ENCODE measurements around the gene ABLIM1. TPM values are rescaled to one million over a fixed set of nuclear protein-coding genes. Genes with fewer than 3 reads are reported as not detected.

The ABLIM1 gene
- total RNA-seq, 1 experiment from 2014 or later = 34.0 TPM

DNA sequence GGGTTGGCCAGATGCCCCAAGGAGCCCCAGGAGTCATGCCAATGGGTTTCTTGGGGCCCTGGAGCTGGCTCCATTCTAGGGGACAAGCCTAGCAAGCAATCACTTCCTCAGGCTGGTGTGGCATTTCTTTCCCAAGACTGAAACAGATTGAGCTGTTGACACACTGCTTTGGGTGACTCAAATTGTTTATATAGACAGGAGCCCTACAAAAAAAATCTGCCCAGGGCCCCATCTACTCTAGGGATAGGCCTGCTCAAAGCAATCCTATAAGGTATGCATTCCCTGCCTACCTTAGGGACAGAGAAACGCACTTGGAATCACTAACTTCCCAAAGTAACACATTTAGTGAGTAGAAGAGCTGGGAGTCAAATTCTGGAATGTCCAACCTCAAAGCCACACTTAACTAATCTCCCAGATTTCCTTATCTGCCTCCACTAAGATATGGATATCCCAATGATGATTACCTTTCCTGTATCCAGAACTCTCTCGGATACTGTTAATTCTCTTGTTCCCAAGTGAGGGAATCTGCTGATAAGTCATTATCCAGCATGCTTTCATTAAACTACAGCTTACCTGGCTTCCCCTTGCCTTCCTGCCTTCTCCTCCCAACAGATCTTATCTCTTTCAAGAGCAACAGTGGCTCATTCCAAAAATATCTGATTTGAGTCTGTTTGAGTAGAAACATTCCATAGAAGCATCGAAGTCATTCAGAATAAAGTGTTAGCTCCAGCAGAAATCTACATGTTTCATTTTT, 3.1 kb downstream of the ABLIM1 start:
- Histone ChIP-seq H3K36me3 (ENCODE audit: insufficient read depth, low read length, poor library complexity, severe bottlenecking) (no peaks in the 10 kb centered on the region), H3K27me3 (replicated peaks; ENCODE audit: insufficient read depth, low read depth, low read length, poor library complexity) (no peaks in the 10 kb centered on the region), H3K4me1 (ENCODE audit: insufficient read depth, low read length, poor library complexity, severe bottlenecking) (no peaks in the 10 kb centered on the region), H3K4me3 (ENCODE audit: low read depth, low read length, poor library complexity, severe bottlenecking) (no peak overlapping the region), H3K27ac (ENCODE audit: low read depth, low read length, poor library complexity, severe bottlenecking) (no peak overlapping the region), H3K9me3 (ENCODE audit: low read depth, low read length, poor library complexity, severe bottlenecking) (no peaks in the 10 kb centered on the region)
- TF ChIP-seq EZH2 (IDR thresholded peaks at IDR 0.05; ENCODE audit: borderline replicate concordance, low read depth, low read length, poor library complexity, severe bottlenecking) = no peak
- TF ChIP-seq, protein P1, sequence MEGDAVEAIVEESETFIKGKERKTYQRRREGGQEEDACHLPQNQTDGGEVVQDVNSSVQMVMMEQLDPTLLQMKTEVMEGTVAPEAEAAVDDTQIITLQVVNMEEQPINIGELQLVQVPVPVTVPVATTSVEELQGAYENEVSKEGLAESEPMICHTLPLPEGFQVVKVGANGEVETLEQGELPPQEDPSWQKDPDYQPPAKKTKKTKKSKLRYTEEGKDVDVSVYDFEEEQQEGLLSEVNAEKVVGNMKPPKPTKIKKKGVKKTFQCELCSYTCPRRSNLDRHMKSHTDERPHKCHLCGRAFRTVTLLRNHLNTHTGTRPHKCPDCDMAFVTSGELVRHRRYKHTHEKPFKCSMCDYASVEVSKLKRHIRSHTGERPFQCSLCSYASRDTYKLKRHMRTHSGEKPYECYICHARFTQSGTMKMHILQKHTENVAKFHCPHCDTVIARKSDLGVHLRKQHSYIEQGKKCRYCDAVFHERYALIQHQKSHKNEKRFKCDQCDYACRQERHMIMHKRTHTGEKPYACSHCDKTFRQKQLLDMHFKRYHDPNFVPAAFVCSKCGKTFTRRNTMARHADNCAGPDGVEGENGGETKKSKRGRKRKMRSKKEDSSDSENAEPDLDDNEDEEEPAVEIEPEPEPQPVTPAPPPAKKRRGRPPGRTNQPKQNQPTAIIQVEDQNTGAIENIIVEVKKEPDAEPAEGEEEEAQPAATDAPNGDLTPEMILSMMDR (conservative IDR thresholded peaks at IDR 0.05; ENCODE audit: low read depth, low read length) = no peak
- no TSS peak for BruUV-seq (replicated peaks)
- no peak for DNase-seq (ENCODE audit: low spot score)
- POLR2A ChIA-PET (ENCODE audit: low non-redundant PET) = no interaction called here
- intact Hi-C loops (cut with micrococcal nuclease; ENCODE audit: unreplicated experiment) = no loop called here
- CTCF ChIA-PET = no interaction called here

DNA sequence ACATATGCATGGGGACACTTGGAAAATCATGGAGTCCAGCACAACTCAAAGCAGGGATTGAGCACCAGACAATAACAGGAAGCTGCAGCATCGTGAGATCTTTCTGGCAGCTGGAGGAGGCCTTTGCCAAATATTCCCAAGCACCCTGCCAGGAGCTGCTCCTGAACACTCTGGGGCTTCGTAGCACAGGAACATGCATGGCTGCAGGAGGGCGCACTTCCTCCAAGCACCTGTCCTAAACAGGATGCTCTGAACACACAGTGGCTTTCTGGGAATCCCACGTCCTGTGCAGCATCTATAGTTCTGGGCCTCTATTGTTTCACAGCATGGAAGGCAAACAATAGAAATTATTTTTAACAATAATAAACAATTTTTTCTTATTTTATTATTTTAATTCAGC, 4.1 kb downstream of the ABLIM1 start:
- H3K36me3 ChIP-seq (ENCODE audit: insufficient read depth, low read length, poor library complexity, severe bottlenecking) = no peaks in the 10 kb centered on the region
- ChIA-PET CTCF (no interaction called here), POLR2A (ENCODE audit: low non-redundant PET) (no interaction called here)
- H3K27me3 ChIP-seq (replicated peaks; ENCODE audit: insufficient read depth, low read depth, low read length, poor library complexity) = no peaks in the 10 kb centered on the region
- TF ChIP-seq, protein P1 (conservative IDR thresholded peaks at IDR 0.05; ENCODE audit: low read depth, low read length) = no peak
- TF ChIP-seq EZH2 (IDR thresholded peaks at IDR 0.05; ENCODE audit: borderline replicate concordance, low read depth, low read length, poor library complexity, severe bottlenecking) = no peak
- no peak overlapping the region for H3K4me3 ChIP-seq (ENCODE audit: low read depth, low read length, poor library complexity, severe bottlenecking)
- BruUV-seq (replicated peaks) = no TSS peak
- H3K9me3 ChIP-seq (ENCODE audit: low read depth, low read length, poor library complexity, severe bottlenecking) = no peaks in the 10 kb centered on the region
- no peak overlapping the region for H3K27ac ChIP-seq (ENCODE audit: low read depth, low read length, poor library complexity, severe bottlenecking)
- DNase-seq (ENCODE audit: low spot score) = no peak
- intact Hi-C loops (cut with micrococcal nuclease; ENCODE audit: unreplicated experiment) = no loop called here
- H3K4me1 ChIP-seq (ENCODE audit: insufficient read depth, low read length, poor library complexity, severe bottlenecking) = no peaks in the 10 kb centered on the region

DNA sequence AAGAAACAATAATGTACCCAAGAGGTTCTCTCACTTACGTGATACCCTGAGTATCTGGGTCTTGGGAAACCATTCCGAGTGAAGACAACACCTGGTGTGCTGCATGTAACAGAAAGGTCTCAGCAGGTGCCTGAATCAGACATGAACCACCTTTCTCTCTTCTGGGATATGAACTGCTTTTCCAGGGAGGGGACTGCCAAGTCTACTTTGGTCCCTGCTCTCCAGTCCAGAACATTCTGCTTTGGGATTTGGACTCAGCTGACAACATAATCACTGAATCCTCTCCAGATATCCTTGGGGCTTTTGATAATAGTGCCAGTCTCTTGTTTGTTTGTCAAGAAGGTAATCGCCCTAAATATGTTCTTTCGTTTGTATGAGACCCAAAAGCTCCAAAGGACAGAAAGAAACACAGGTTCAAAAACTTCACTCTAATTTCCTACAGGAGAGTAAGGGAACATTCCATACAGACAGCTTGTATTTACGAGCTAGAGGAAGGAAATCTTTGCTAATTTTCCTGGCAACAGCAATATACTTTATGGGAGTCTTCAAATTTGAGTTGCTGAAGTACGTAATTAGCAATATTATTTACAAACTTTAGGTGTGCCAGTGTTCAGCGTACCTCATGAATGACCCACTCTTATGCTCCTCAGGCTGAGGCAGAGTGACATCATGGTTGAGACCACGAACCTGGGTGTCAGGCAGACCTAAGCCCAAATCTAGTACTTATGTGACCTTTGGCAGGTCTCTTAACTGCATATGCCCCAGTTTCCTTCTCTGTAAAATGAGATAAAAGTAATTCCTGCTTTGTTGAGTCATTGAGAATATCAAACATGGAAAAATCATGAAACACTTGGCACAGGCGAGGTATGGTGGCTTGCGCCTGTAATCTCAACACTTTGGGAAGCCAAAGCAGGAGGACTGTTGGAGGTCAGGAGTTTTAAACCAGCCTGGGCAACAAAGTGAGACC, 5.4 kb downstream of the ABLIM1 start:
- Histone ChIP-seq H3K9me3 (ENCODE audit: low read depth, low read length, poor library complexity, severe bottlenecking) (no peaks in the 10 kb centered on the region), H3K36me3 (ENCODE audit: insufficient read depth, low read length, poor library complexity, severe bottlenecking) (no peaks in the 10 kb centered on the region), H3K4me3 (ENCODE audit: low read depth, low read length, poor library complexity, severe bottlenecking) (no peak overlapping the region), H3K4me1 (ENCODE audit: insufficient read depth, low read length, poor library complexity, severe bottlenecking) (no peaks in the 10 kb centered on the region), H3K27ac (ENCODE audit: low read depth, low read length, poor library complexity, severe bottlenecking) (no peak overlapping the region), H3K27me3 (replicated peaks; ENCODE audit: insufficient read depth, low read depth, low read length, poor library complexity) (no peaks in the 10 kb centered on the region)
- BruUV-seq (replicated peaks) = no TSS peak
- CTCF ChIA-PET = no interaction called here
- intact Hi-C loops (cut with micrococcal nuclease; ENCODE audit: unreplicated experiment) = no loop called here
- POLR2A ChIA-PET (ENCODE audit: low non-redundant PET) = no interaction called here
- TF ChIP-seq, protein P1 (conservative IDR thresholded peaks at IDR 0.05; ENCODE audit: low read depth, low read length) = no peak
- TF ChIP-seq EZH2 (IDR thresholded peaks at IDR 0.05; ENCODE audit: borderline replicate concordance, low read depth, low read length, poor library complexity, severe bottlenecking) = no peak
- DNase-seq (ENCODE audit: low spot score) = no peak
